Measurements from ENCODE around the gene PM20D1.

DNA sequence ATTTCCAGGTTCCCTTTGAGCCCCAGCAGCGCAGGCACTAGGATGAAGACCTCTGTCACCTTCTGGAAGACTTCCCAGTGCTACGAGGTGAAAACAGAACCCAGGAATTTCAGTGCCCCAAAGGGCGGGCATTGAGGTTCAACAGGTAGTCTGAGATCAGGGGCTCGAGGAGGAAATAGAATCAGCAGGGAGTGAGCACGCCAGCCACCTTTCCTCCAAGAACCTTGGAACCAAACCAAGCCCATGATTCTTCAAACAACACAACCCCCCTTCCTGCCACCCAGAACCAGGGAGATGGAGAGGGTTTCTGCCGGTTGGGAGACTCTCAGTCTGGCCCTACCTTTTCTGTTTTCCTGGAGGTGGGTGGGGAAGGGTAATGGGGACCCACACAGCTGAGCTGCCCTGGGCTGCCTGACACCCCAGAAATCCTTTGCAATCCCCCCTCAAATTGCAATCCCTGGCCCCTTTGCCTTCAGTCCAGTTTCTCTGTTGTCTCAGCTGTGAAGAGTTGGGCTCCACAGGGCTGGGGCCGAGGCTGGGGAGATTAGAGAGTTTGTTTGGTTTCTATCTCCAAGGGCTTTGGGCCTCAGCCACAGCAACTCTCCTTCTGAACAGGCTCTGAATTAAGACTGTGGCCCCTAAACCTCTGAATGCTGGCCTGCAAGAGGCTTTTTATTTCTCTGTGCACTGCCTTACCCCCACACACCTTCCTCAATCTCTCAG, 48.8 kb downstream of the PM20D1 start:
- no peak for TF ChIP-seq CTCF (IDR thresholded peaks at IDR 0.05)
- no peak for TF ChIP-seq ZFX (IDR thresholded peaks at IDR 0.05; ENCODE audit: borderline replicate concordance)

All from 22Rv1 (cell line).